ENCODE results near the gene COX7B2.

The COX7B2 gene

GRCh38 chr4:46886711-46887110, 22.3 kb downstream of the COX7B2 start:
- DNase-seq, result no peak

- DNase-seq, result no peak
Observed at GRCh38 chr4:46878641-46879040, 30.4 kb downstream of the COX7B2 start.

- no peak for DNase-seq
Observed at GRCh38 chr4:46874811-46875210, 34.2 kb downstream of the COX7B2 start.

- no peak for DNase-seq
Observed at GRCh38 chr4:46870411-46870810, 38.6 kb downstream of the COX7B2 start.

GRCh38 chr4:46856333-46856732, 52.7 kb downstream of the COX7B2 start:
- DNase-seq, result no peak

GRCh38 chr4:46852800-46853199, 56.2 kb downstream of the COX7B2 start:
- no peak for DNase-seq

- DNase-seq, result no peak
Observed at GRCh38 chr4:46850026-46850425, 59.0 kb downstream of the COX7B2 start.

GRCh38 chr4:46844325-46844917, 64.6 kb downstream of the COX7B2 start:
- DNase-seq, result peak; percentile 45

- DNase-seq, result peak; percentile 13
Observed at GRCh38 chr4:46839128-46839527, 69.9 kb downstream of the COX7B2 start.

- DNase-seq, result no peak
Observed at GRCh38 chr4:46837639-46838038, 71.4 kb downstream of the COX7B2 start.

- no peak for DNase-seq
Observed at GRCh38 chr4:46836584-46836983, 72.5 kb downstream of the COX7B2 start.

- DNase-seq, result no peak
Observed at GRCh38 chr4:46830971-46831454, 78.0 kb downstream of the COX7B2 start.

- DNase-seq, result no peak
Observed at GRCh38 chr4:46820154-46820553, 88.9 kb downstream of the COX7B2 start.

GRCh38 chr4:46819095-46819494, 90.0 kb downstream of the COX7B2 start:
- DNase-seq, result no peak

- no peak for DNase-seq
Observed at GRCh38 chr4:46818604-46819003, 90.4 kb downstream of the COX7B2 start.

- DNase-seq, result no peak
Observed at GRCh38 chr4:46817806-46818205, 91.2 kb downstream of the COX7B2 start.

- DNase-seq, result no peak
Observed at GRCh38 chr4:46804781-46805413, 104.1 kb downstream of the COX7B2 start.

- DNase-seq, result no peak
Observed at GRCh38 chr4:46793036-46793435, 116.0 kb downstream of the COX7B2 start.

GRCh38 chr4:46781434-46782092, 127.5 kb downstream of the COX7B2 start:
- DNase-seq, result no peak

GRCh38 chr4:46765465-46765864, 143.6 kb downstream of the COX7B2 start:
- DNase-seq, result no peak

- no peak for DNase-seq
Observed at GRCh38 chr4:46730075-46730474, 179.0 kb downstream of the COX7B2 start.

- DNase-seq, result no peak
Observed at GRCh38 chr4:46720055-46720454, 189.0 kb downstream of the COX7B2 start.

GRCh38 chr4:46717950-46718349, 191.1 kb downstream of the COX7B2 start:
- DNase-seq, result no peak

- DNase-seq, result no peak
Observed at GRCh38 chr4:46715468-46715867, 193.6 kb downstream of the COX7B2 start.
